ENCODE measurements around the gene ALG14.

DNA sequence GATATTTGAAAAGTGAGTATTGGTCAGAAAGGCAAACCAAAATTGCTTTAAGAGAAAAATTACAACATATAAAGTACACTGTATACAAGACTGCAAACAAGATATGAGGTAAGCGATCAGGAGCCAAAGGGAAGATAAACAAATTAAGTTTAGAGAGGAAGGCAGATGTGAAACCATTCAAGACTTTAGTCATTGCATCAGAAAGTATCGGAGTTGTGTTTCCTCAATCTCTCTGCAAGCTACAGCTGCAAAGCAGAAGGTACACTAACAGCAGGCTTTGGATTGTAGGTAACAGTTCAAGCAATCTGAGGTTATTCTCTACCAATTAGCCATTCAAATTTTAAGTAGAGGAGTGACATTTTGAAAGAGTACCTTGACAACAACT is 23.1 kb upstream of the ALG14 start:
- TF ChIP-seq POLR2AphosphoS5 (IDR thresholded peaks at IDR 0.05): no peak
- TF ChIP-seq, protein P1, sequence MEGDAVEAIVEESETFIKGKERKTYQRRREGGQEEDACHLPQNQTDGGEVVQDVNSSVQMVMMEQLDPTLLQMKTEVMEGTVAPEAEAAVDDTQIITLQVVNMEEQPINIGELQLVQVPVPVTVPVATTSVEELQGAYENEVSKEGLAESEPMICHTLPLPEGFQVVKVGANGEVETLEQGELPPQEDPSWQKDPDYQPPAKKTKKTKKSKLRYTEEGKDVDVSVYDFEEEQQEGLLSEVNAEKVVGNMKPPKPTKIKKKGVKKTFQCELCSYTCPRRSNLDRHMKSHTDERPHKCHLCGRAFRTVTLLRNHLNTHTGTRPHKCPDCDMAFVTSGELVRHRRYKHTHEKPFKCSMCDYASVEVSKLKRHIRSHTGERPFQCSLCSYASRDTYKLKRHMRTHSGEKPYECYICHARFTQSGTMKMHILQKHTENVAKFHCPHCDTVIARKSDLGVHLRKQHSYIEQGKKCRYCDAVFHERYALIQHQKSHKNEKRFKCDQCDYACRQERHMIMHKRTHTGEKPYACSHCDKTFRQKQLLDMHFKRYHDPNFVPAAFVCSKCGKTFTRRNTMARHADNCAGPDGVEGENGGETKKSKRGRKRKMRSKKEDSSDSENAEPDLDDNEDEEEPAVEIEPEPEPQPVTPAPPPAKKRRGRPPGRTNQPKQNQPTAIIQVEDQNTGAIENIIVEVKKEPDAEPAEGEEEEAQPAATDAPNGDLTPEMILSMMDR (IDR thresholded peaks at IDR 0.05): no peak

All from upper lobe of left lung (tissue), 4 donors.